H4 (cell line): ENCODE data around the gene PIK3AP1. TPM values are rescaled to one million over a fixed set of nuclear protein-coding genes. Genes with fewer than 3 reads are reported as not detected.

ENCODE experiments used
- DNase-seq: peaks from one replicate; pipeline ENCODE4 v3.0.0-alpha.2; 2015; ENCODE audit warnings: low spot score
- total RNA-seq: library from RNA; depleted of rRNA; stranded (reverse); fragments of >200 nt; shearing (Covaris generic); gene quantifications from 2 replicates; pipeline ENCODE4 v1.2.3, GENCODE V29; 2014

PIK3AP1 gene
- total RNA-seq, 1 experiment from 2014 or later: 0.43 TPM

DNA sequence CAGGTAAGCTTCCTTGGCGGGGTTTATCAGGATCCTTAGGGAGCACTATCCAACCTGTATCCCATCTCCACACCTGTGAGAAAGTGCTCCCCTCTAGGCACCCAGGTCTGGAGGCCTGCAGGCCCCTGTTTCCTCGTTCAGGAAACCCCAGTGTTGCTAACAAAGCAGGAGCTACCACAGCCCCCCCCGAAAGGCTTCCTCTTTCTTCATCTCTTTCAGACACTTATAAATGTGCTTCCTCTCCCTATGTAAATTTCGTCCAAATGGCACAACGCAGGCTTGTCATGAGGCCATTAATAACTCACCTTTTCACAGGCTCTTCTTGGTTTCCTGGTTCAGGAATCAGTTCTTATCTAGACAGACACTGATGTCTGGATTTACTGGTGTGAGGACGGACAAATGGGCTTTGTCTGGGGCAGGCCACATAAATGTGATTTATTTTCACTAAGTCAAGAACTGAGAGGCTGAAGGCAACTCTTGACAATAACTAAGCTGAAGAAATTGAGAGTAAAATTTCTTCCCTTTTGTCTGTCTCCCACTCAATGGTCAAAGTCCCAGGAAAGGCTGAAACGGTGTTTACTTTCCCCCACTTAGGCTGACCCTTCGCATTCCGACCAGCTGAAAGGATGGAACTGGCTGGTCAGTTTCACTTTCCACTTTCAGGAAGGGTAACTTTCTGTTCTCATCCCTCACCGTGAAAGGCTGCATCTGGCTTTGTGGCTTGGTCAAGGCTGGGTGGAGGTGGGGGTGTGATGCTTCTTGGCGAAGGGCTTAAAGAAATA lies 46.8 kb downstream of the PIK3AP1 start:
- no peak for DNase-seq

DNA sequence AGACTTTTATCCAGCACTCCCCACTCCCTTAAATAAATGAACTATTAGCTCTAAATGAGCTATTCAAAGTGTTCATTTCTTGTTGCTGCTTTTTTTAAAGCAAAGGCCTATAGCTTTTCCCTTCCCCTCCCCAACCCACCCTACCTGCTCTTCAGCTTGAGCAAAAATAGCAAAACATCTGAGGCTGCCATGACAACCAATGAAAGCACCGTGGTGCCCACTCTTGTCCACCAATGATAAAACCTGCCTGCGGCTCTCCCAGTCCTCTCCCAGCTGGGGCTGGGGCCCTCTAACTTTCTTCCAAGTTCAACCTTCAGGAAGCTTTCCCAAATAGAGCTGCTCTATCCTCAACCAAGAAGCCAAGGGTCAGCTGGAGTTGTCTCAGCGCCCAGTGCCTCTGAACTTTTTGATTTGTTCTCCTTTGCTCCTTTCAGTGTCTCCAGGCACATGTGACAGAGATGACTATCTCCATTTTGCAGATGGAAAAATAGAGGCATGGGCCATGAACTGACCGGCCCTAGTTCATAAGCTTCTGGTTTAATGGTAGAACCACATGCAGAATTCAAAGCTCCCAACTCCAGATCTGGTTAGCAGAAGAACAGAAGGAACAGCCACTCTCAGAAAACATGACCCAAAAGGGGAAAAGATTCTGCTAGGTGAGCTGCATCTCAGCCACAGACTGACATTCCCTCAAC lies 47.7 kb downstream of the PIK3AP1 start:
- no peak for DNase-seq

DNA sequence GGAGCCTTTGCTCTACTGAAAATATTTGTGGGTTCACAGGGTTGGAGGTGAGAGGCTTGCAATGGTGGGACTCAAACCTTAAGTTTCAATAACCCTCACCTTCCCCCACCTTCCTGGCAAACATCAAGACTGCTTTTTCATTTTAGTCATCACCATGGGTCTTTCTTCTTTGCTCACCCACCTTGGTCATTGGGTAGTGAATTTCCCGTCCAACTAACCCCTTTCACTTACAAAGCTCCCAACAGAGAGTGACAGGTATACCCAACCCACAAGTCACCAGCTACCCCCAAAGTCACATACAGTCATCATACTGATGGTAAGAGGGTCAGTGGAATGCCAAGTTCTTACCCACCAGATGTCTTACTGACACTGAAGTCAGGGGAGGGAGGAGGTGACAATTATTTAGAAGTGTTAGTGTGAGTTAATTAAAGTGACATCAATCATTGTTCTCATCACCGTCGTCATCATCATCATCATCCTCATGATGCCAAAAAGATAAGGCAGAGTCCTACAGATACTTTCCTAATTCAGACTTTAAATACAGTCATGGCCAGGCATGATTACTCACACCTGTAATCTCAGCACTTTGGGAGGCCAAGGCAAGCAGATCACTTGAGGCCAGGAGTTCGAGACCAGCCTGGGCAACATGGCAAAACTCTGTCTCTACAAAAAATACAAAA lies 49.0 kb downstream of the PIK3AP1 start:
- DNase-seq: no peak

DNA sequence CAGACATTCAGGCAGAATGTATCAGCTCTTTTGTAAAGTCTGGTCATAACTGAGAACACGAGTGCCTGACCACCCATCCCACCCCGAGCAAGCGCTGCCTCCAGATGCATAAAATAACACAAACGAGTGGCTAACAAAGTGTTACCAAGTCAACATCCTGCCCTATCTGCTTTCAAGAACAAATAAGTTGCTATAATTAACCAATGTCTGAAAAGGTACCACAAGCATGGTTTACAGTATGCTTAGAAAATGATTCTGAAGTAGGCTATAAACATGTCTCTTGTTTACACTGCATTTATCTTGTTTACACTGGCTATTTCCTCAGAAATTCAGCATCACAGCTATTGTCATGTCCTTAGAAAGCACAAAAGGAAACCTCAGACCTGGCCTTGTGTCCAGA lies 49.5 kb downstream of the PIK3AP1 start:
- DNase-seq: peak; percentile 29

GRCh38 chr10:96667401-96667800 lies 52.9 kb downstream of the PIK3AP1 start:
- no peak for DNase-seq

GRCh38 chr10:96666741-96667140 lies 53.6 kb downstream of the PIK3AP1 start:
- no peak for DNase-seq

DNA sequence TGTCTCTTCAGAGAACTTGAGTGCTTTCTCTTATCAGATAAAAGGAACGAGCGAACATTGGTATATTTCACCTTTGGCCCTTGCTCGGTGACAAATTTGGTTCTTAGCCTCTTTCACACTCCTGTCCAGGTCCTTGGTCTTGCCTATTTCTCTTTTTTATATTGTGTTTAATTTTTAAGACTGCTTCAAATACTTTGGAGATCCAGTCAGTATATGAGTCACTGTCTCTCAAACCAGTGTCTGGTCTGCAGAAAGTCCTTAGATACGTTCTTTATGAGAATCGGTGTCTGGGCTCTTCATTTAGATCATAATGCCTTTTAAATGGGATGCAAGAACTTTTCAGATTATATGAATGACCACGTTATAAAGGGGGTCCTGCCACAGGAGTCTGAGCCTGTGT lies 55.0 kb downstream of the PIK3AP1 start:
- DNase-seq: no peak

GRCh38 chr10:96664563-96664962 lies 55.8 kb downstream of the PIK3AP1 start:
- no peak for DNase-seq

GRCh38 chr10:96663797-96664196 lies 56.5 kb downstream of the PIK3AP1 start:
- DNase-seq: no peak

DNA sequence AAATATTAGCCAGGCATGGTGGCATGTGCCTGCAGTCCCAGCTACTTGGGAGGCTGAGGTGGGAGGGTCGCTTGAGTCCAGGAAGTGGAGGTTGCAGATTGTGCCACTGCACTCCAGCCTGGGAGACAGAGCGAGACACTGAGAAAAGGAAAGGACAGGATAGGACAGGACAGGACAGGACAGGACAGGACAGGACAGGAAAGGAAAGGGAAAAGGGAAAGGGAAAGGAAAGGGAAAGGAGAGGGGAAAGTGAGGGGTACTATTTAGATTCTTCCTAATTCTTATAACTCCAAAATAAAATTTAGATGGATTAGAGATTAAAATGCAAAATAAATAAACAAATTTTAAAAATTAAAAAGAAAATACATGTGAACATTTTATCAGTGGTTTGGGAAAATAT lies 58.7 kb downstream of the PIK3AP1 start:
- DNase-seq: no peak

DNA sequence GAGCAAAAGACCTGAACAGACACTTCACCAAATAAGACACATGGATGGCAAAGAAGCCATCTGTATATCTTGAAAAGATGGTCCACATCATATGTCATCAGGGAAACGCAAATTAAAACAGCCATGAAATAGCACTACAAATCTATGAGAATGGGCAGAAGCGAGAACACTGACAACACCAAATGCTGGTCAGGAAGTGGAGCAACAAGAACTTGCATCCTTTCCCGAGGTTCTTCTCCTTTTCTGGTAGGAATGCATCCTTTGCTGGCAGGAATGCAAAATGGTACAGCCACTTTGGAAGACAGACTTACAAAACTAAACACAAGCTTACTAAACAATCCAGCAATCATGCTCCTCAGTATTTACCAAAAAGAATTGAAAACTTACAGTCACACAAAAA lies 60.0 kb downstream of the PIK3AP1 start:
- no peak for DNase-seq

DNA sequence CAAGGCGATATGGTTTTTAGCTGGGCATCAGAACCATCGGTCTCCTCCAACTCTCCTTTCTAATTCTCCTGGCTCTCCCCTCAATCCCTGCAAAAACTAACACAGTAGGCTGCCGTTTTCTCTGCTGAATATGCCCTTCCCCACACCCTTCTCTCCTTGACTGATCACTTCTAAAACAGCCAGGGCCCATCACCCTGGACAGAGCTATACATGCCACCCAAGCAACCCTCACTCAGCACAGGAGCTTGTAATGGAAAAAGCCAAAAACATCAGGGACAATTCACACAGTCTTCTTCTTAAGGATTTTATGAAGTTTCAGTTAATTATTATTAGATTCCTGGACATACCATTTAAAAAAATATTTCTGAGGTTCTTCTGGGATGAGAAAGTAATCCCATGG lies 61.5 kb downstream of the PIK3AP1 start:
- DNase-seq: no peak

DNA sequence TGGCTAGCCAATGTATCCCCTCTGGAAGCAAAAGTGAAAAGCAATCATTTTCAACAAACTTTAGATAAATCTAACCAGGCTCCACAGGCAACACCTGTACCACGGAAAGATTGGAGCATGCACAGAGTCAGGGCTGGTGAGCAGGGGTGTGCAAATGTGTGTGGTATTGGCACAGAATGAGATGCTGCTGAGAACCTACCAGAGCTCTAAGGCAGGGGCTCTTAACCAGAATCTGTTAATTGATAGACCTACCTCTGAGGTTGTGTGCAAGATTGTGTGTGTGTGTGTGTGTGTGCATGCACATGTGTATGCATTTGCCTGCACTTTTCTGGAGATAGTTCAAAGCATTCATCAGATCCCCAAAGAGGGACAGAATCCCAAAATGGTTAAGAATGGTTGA lies 62.9 kb downstream of the PIK3AP1 start:
- no peak for DNase-seq

DNA sequence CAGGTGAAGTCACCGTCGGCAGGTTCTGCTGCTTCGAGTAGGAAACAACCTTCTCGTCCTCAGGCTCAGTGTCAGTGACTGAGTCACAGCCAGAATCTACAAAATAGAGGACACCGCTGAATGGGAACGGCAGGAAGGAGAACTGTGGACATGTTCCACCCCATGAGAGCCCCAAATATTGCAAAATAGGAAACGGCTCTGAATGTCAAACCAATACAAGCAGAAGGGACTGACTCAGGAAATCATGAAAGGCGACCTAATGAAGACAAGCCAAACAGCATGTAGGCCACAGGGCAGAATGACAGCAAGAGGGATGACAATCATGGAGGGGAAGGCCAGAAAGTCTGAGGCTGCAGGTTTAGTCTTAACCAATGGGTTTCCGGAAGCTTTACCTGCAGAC lies 63.5 kb downstream of the PIK3AP1 start:
- no peak for DNase-seq

GRCh38 chr10:96656198-96656577 lies 64.1 kb downstream of the PIK3AP1 start:
- no peak for DNase-seq

DNA sequence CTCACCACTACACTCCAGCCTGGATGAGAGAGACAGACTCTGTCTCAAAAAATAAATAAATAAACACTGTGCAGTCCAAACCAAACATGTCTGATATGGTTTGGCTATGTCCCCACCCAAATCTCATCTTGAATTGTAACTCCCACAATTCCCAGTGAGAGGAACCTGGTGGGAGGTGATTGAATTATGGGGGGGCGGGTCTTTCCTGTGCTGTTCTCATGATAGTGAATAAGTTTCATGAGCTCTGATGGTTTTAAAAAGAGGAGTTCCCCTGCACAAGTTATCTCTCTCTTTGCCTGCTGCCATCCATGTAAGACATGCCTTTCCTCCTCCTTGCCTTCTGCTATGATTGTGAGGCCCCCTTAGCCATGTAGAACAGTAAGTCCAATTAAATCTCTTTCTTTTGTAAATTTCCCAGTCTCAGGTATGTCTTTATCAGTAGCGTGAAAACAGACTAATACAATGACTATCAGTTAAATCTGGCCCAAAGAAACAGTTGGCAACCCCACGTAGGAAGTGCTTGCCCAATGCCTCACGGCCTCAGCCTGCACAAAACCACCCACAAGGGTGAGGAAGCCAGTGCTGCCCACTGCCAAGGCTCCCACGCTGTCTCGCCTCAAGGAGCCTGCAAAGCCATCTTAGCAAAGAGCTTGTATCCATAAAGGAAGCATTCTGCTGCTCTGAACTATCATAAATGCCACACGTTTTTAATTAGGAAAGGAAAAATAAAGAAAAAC lies 64.7 kb downstream of the PIK3AP1 start:
- no peak for DNase-seq

DNA sequence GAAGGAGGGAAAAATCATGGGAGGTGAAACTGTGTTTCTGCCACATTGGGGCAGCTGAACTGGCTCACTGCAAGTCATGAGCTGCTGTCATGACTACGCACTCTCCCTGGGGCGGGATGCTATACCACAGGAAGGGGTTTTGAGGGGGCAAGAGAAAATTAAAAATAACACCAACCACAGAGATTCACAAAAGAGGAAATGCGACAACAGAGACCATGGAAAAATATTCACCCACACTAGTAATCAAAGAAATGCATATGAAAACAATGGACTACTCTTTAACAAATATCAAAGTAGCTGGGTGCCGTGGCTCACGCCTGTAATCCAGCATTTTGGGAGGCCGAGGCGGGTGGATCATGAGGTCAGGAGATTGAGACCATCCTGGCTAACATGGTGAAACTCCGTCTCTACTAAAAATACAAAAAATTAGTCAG lies 68.3 kb downstream of the PIK3AP1 start:
- DNase-seq: no peak

DNA sequence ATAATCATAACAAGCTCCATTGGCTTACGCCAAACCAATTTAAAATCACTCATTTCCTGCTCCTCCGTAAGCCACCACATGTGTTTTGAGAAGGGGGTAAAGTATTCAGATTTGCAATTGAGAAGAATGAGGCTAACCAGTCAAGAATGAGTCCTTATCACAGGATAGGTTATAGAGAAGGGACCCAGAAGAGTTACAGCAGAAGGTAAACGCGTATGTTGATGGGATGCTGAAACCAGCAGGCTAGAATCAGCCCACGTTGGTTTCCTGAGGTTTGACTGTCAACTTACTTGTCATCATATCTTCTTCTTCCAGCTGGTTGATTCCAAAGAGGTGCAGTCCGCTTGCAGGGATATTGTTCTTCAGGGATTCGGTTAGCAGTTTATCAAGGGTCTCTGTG lies 69.4 kb downstream of the PIK3AP1 start:
- no peak for DNase-seq

DNA sequence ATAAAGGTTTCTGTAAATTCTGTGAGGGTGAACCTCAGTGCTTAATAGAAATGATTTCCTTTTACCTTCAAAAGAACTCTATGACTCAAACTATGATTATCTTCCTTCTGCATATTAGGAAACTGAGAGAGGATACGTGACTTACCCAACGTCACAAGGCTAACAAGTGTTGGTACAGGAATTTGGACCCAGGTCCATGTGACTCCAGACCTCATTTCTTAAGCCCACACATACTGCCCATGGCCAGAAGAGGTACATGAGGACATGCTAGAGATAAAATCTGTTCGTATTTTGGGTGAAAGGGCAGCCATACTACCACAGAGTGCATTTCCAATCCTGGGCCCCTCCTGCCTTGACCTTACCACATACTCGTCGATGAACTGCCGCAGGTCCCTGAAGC lies 72.0 kb downstream of the PIK3AP1 start:
- no peak for DNase-seq

DNA sequence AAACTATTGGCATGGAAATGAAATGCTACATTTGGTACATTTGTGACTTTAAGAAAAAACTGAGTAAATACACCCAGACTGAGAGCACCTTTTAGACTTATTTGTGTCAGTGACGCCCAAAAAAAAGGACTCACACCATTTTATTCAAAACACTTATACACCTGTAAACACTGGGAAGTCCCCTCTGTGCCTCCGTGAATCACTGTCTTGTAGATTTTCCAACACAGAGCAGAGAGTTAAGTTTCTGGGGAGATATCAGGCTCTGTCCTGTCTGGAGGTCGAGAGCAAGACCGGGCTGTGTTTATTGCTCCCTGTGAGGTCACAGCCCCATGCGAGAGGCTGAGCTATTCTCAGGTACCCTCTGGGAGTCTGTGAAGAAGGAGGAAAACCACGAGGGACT lies 72.8 kb downstream of the PIK3AP1 start:
- DNase-seq: no peak

GRCh38 chr10:96646751-96647166 lies 73.6 kb downstream of the PIK3AP1 start:
- no peak for DNase-seq

- no peak for DNase-seq
Measured at GRCh38 chr10:96646301-96646700, 74.0 kb downstream of the PIK3AP1 start.
